Urothelium cell line (cell line): Measurements from ENCODE around the gene FANCI.

Experiments used
- DNase-seq: peaks from one replicate; pipeline ENCODE4 v3.0.0; 2011; ENCODE audit warnings: low spot score, mixed read lengths
- FAIRE-seq: peaks from 2 replicates; lab custom pipeline; 2011; peaks lifted over from hg19 to GRCh38; lab: Jason Lieb, UNC

FANCI gene

GRCh38 chr15:89359471-89360293, 115.9 kb downstream of the FANCI start:
- FAIRE-seq (no peak), DNase-seq (no peak)

GRCh38 chr15:89360294-89360971, 116.7 kb downstream of the FANCI start:
- no peak for FAIRE-seq
- no peak for DNase-seq

GRCh38 chr15:89361451-89362202, 117.8 kb downstream of the FANCI start:
- peak; percentile 46 for FAIRE-seq
- DNase-seq = peak; percentile 91

GRCh38 chr15:89362203-89363101, 118.7 kb downstream of the FANCI start:
- FAIRE-seq = no peak

GRCh38 chr15:89363133-89363532, 119.4 kb downstream of the FANCI start:
- no peak for DNase-seq
- FAIRE-seq = no peak

More at GRCh38 chr15:89362203-89363101, 118.7 kb downstream of the FANCI start:
- peak; percentile 54 for DNase-seq

GRCh38 chr15:89363770-89364169, 120.0 kb downstream of the FANCI start:
- FAIRE-seq (no peak), DNase-seq (no peak)

GRCh38 chr15:89364341-89364740, 120.6 kb downstream of the FANCI start:
- DNase-seq = no peak
- no peak for FAIRE-seq

GRCh38 chr15:89364741-89365450, 121.1 kb downstream of the FANCI start:
- DNase-seq (no peak), FAIRE-seq (no peak)

- no peak for FAIRE-seq
- no peak for DNase-seq
Measured at GRCh38 chr15:89365462-89366065, 121.8 kb downstream of the FANCI start.
